Endothelial cell of coronary artery (primary cell): ENCODE results near the gene CLEC10A. TPM values are rescaled to one million over a fixed set of nuclear protein-coding genes. Genes with fewer than 3 reads are reported as not detected.

Experiments used
- total RNA-seq: library from RNA; depleted of rRNA; stranded (reverse); fragments of >200 nt; gene quantifications from 2 replicates; pipeline ENCODE4 v1.2.3, GENCODE V29; 2014

Gene CLEC10A, protein sequence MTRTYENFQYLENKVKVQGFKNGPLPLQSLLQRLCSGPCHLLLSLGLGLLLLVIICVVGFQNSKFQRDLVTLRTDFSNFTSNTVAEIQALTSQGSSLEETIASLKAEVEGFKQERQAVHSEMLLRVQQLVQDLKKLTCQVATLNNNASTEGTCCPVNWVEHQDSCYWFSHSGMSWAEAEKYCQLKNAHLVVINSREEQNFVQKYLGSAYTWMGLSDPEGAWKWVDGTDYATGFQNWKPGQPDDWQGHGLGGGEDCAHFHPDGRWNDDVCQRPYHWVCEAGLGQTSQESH
- 0.19 and 0.54 TPM in 2 replicates for total RNA-seq

DNA sequence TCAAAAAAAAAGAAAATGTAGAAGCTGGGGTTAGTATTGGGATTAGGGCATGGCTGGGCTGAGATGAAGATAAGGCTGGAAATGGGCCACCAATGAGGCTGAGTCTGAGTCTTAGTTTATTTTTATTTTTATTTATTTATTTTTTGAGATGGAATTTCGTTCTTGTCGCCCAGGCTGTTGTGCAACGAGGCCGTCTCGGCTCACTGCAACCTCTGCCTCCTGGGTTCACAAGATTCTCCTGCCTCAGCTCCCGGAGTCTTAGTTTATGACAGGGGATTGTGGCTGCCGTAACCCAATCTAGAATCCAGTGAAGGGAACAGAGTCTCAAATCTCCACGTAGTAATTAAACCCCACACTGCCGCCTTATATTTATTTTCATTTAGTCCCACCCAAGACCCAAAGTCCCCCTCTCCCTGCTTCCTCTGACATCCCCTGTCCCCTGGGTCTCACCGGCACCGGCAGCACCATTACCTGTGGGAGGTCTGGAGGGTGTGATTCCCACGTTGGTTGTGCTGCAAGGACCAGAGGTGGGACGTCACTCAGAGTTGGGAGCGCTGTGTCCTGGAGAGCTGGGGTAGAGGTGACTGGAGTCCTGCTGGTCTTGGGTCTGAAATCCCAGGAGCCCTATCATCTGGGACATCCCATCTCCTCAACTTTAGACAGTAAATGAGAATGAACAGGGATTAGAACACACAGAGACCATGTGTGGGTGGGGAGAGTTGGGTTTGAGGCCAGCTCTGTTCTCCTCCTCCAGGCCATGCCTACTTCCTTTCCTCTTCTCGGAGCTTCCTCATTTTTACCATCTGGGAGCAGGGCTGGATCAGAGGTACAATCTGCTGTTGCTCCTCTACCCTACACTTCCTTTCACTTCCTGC, at the start of gene CLEC10A:
Gene CLEC10A, minus strand, starts transcription at position 671 of the 875 bp plus-strand sequence. CDS start 1,439 bp downstream, outside the sequence.

DNA sequence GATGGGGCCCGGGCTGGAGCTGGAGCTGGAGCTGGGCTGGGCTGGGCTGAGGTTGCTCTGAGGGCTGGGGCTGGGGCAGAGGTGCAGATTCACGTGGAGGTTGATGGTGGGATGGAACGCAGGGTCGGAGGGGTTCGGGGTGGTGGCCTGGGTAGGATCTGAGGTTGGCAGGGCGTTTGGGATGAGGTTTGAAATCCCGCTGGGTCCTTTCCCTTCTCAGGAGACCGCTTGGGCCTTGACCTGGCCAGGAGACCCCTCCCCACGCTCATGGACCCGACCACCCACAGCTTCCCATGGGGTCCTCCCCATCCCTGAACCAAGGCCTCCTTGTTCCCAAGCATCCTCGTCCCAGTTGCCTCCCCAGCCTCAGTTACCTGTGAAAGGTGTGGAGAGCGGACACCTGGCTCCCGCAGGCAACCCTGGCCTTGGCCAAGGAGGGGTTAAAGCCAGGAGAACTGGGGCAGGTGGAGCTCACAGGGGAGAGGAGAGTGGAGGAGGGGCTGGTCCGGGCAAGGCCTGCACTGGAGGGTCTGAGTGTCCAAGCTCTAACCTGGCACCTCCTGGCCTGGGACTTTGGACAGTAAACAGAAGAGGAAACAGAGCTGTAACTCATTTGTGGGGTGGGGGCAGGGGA, 34.3 kb upstream of the CLEC10A start, which contains the start of gene ASGR2:
Gene ASGR2, minus strand, starts transcription at position 582 of the 634 bp plus-strand sequence. CDS start 582 bp downstream, outside the sequence.

DNA sequence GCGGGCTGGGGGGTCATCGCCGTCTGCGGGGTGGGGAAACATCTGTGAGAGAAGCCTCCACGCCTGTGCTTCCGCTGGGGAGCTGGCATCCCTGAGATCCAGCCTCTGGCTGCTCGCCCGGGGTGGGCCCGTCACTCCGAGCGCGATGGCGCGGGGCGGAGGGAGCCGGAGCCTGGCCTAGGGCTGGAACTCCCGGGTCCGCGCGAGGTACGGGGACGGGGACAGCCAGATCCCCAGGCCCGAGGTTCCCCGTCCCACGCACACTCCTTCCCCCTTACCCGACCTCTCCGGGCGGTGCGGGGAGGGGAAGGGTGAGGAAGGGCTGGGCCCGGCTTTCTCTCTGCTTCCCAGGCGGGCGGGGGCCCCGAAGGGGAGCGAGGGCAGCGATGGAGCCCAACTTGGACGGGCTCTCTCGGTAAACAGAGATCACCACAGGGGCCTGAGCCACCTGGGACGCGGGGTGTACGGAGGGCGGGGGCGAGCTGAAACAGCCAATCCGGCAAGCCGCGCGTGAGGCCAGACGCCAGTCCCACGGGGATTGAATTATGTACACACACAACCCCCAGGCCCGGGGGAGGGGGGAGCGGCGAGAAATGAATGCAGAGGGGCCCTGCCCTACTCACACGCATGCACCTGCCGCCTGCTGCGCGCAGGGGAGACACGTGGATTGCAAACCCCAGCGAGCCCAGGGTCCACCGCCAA, 36.4 kb downstream of the CLEC10A start, which contains the start of gene SLC16A11:
Gene SLC16A11, minus strand, starts transcription at position 596 of the 702 bp plus-strand sequence. Its CDS starts 579 bp downstream, at position 17.

DNA sequence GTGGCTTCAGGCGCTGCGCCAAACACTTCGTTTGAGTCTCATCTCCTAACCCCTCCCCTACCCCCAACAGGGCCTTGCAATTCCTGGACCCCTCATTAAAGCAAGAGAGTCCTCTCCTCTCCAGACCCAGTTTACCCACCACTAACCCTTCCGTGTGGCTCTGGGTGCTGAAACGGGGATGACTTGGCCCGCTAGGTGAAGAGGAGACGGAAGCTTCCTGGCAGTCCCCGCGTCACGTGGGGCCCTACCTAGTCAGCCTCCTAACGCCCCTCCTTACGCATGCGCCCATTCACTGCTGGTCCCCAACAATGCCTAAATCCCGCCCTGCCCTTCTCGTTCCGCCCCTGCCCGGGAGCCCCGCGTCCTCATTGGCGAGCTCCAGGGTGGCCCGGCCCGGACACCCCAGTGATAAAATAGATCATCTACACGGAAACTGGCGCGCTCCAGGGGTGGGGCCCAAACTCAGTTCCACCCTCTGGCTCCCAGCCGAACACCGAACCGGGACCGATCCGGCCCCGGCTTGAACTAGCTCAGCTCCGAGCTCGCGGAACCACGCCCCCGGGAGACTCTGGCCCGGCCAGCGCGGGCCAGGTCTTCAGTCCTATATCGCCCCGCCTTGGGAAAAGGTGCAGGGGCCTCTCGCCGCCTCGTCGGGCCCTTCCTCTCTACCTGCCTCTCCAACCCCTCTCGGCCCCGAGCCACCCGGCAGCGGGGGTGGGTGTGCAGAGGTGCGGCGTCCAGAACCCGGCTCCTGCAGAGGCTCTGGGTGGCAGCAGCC, 44.3 kb downstream of the CLEC10A start, which contains the start of gene SLC16A13:
Gene SLC16A13, plus strand, starts transcription at position 425 of the 778 bp plus-strand sequence. CDS start 368 bp downstream, outside the sequence.

Other genes with a start within 250 kb of the CLEC10A start
- gene TEKT1, start 248.5 kb downstream of the CLEC10A start, total RNA-seq, result not detected in 2 replicates
- not detected in 2 replicates for gene ALOX12, start 84.2 kb downstream of the CLEC10A start, total RNA-seq
- gene RNASEK, start 67.6 kb downstream of the CLEC10A start, total RNA-seq, result 39.8 and 43.5 TPM in 2 replicates
- gene BCL6B, start 57.2 kb downstream of the CLEC10A start, total RNA-seq, result 82.0 and 127 TPM in 2 replicates
- 0.54 and 1.4 TPM in 2 replicates for gene SLC16A13, start 44.2 kb downstream of the CLEC10A start, total RNA-seq
- 0.09 and 0.38 TPM in 2 replicates for gene SLC16A11, start 36.2 kb downstream of the CLEC10A start, total RNA-seq
- not detected in 2 replicates for gene ASGR2, start 34.6 kb upstream of the CLEC10A start, total RNA-seq
- gene ASGR1, start 99.1 kb upstream of the CLEC10A start, total RNA-seq, result 9.2 TPM in 2 replicates
- gene DLG4, start 139.6 kb upstream of the CLEC10A start, total RNA-seq, result 10.3 and 23.2 TPM in 2 replicates
- gene ACADVL, start 139.7 kb upstream of the CLEC10A start, total RNA-seq, result 192 and 322 TPM in 2 replicates
- 37.3 and 41.1 TPM in 2 replicates for gene DVL2, start 154.3 kb upstream of the CLEC10A start, total RNA-seq
- gene PHF23, start 159.2 kb upstream of the CLEC10A start, total RNA-seq, result 37.7 and 45.1 TPM in 2 replicates
- 92.4 and 120 TPM in 2 replicates for gene GABARAP, start 162.2 kb upstream of the CLEC10A start, total RNA-seq
- 19.3 and 39.2 TPM in 2 replicates for gene CTDNEP1, start 171.5 kb upstream of the CLEC10A start, total RNA-seq
- gene ELP5, start 172.0 kb upstream of the CLEC10A start, total RNA-seq, result 30.2 and 31.5 TPM in 2 replicates
- gene CLDN7, start 182.2 kb upstream of the CLEC10A start, total RNA-seq, result 13.4 and 15.9 TPM in 2 replicates
- gene SLC2A4, start 201.5 kb upstream of the CLEC10A start, total RNA-seq, result under 0.01 TPM in 2 replicates
- gene YBX2, start 214.4 kb upstream of the CLEC10A start, total RNA-seq, result not detected in 2 replicates
- 734 and 935 TPM in 2 replicates for gene EIF5A, start 227.4 kb upstream of the CLEC10A start, total RNA-seq
- 26.1 and 27.3 TPM in 2 replicates for gene GPS2, start 235.1 kb upstream of the CLEC10A start, total RNA-seq
- gene NEURL4, start 249.1 kb upstream of the CLEC10A start, total RNA-seq, result 16.6 and 24.9 TPM in 2 replicates